Measurements from ENCODE around the gene CLEC4M. TPM values are rescaled to one million over a fixed set of nuclear protein-coding genes. Genes with fewer than 3 reads are reported as not detected.

Gene CLEC4M
- total RNA-seq, 1 donor from 2014 or later: not detected

DNA sequence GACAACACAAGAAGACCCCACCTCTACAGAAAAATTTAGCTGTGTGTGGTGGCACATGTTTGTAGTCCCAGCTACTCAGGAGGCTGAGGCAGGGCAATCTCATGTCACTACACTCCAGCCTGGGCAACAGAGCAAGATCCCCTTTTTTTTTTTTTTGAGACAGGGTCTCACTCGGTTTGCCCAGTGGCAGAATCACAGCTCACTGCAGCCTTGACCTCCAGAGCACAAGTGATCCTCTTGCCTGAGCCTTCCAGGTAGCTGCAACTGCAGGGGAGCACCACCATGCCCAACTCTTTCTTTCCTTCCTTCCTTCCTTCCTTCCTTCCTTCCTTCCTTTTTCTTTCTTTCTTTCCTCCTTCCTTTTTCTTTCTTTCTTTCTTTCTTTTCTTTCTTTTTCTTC, 26.9 kb upstream of the CLEC4M start:
- no peaks in the 10 kb centered on the region for H3K36me3 Mint-ChIP-seq (ENCODE audit: low read depth, unreplicated experiment)
- TF ChIP-seq, protein P1, sequence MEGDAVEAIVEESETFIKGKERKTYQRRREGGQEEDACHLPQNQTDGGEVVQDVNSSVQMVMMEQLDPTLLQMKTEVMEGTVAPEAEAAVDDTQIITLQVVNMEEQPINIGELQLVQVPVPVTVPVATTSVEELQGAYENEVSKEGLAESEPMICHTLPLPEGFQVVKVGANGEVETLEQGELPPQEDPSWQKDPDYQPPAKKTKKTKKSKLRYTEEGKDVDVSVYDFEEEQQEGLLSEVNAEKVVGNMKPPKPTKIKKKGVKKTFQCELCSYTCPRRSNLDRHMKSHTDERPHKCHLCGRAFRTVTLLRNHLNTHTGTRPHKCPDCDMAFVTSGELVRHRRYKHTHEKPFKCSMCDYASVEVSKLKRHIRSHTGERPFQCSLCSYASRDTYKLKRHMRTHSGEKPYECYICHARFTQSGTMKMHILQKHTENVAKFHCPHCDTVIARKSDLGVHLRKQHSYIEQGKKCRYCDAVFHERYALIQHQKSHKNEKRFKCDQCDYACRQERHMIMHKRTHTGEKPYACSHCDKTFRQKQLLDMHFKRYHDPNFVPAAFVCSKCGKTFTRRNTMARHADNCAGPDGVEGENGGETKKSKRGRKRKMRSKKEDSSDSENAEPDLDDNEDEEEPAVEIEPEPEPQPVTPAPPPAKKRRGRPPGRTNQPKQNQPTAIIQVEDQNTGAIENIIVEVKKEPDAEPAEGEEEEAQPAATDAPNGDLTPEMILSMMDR (IDR thresholded peaks at IDR 0.05; ENCODE audit: unreplicated experiment): no peak
- peaks cover 8% of the 10 kb centered on the region for H3K27me3 Mint-ChIP-seq (ENCODE audit: unreplicated experiment)
- H3K9me3 Mint-ChIP-seq (ENCODE audit: unreplicated experiment): no peaks in the 10 kb centered on the region
- no peaks in the 10 kb centered on the region for H3K4me1 Mint-ChIP-seq (ENCODE audit: unreplicated experiment)
- no peak overlapping the region for H3K4me3 Mint-ChIP-seq (ENCODE audit: unreplicated experiment)
- H3K27ac Mint-ChIP-seq (ENCODE audit: unreplicated experiment): no peak overlapping the region
- DNase-seq (ENCODE audit: low spot score): no peak

DNA sequence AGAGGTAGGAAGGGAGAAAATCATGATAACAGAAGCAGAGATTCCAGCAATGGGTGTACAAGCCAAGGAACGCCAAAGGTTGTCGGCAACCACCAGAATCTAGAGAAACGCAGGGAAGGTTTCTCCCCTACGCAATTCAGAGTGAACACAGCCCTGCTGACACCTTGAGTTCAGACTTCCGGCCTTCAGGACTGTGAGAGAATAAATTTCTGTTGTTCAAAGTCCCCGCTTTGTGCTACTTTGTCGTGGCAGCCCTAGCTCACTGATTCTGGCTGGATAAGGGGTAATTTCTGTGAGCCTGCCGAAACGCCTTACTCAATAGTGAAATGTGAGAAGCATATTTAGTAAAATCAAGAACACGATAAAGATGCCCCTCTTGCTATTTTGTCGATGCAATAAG, 25.8 kb upstream of the CLEC4M start:
- Mint-ChIP-seq H3K27me3 (ENCODE audit: unreplicated experiment) (peaks cover 3% of the 10 kb centered on the region), H3K36me3 (ENCODE audit: low read depth, unreplicated experiment) (no peaks in the 10 kb centered on the region), H3K4me1 (ENCODE audit: unreplicated experiment) (no peaks in the 10 kb centered on the region), H3K9me3 (ENCODE audit: unreplicated experiment) (no peaks in the 10 kb centered on the region), H3K27ac (ENCODE audit: unreplicated experiment) (no peak overlapping the region), H3K4me3 (ENCODE audit: unreplicated experiment) (no peak overlapping the region)
- DNase-seq (ENCODE audit: low spot score): no peak
- TF ChIP-seq, protein P1 (IDR thresholded peaks at IDR 0.05; ENCODE audit: unreplicated experiment): no peak

DNA sequence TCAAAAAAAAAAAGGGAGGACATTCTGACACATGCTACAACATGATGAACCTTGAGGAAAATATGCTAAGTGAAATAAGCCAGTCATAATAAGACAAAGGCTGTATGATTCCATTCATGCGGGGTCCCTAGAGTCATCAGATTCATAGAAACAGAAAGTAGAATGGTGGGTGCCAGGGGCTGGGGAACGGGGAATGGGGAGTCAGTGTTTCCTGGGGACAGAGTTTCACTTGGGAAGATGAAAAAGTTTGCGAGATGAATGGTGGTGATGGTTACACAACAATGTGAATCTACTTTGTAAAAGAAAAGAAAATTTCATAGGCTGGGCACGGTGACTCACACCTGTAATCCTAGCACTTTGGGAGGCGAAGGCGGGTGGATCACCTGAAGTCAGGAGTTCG, 25.0 kb upstream of the CLEC4M start:
- H3K36me3 Mint-ChIP-seq (ENCODE audit: low read depth, unreplicated experiment): no peaks in the 10 kb centered on the region
- H3K27me3 Mint-ChIP-seq (ENCODE audit: unreplicated experiment): peaks cover 3% of the 10 kb centered on the region
- no peak overlapping the region for H3K27ac Mint-ChIP-seq (ENCODE audit: unreplicated experiment)
- TF ChIP-seq, protein P1 (IDR thresholded peaks at IDR 0.05; ENCODE audit: unreplicated experiment): no peak
- H3K4me3 Mint-ChIP-seq (ENCODE audit: unreplicated experiment): no peak overlapping the region
- no peaks in the 10 kb centered on the region for H3K4me1 Mint-ChIP-seq (ENCODE audit: unreplicated experiment)
- no peak for DNase-seq (ENCODE audit: low spot score)
- no peaks in the 10 kb centered on the region for H3K9me3 Mint-ChIP-seq (ENCODE audit: unreplicated experiment)

DNA sequence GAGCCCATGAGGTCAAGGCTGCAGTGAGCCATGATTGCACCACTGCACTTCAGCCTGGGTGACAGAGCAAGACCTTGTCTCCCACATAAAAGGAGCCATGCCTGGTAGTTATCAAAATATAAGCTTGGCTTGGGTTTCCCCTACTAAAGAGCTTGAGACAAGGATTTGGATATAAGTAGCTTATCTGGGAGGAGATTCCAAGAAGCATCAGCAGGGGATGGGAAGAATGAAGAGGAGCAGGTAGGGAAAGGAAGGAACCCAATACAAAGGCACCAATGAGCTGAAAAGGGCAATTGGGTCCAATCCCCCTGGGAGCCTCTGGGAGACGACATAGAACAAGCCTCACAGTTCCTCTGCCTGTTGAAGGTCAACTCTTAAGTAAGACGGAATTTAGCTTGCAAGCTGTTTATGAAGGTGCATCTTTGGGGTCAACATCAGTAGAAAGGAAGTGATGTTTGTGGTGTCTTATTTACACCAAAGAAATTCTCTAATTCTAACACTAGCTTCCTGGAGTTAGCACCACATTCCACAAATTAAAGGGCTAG, 23.8 kb upstream of the CLEC4M start:
- H3K27ac Mint-ChIP-seq (ENCODE audit: unreplicated experiment): no peak overlapping the region
- H3K27me3 Mint-ChIP-seq (ENCODE audit: unreplicated experiment): peaks cover 3% of the 10 kb centered on the region
- TF ChIP-seq, protein P1 (IDR thresholded peaks at IDR 0.05; ENCODE audit: unreplicated experiment): no peak
- no peaks in the 10 kb centered on the region for H3K4me1 Mint-ChIP-seq (ENCODE audit: unreplicated experiment)
- no peak for DNase-seq (ENCODE audit: low spot score)
- no peaks in the 10 kb centered on the region for H3K9me3 Mint-ChIP-seq (ENCODE audit: unreplicated experiment)
- H3K36me3 Mint-ChIP-seq (ENCODE audit: low read depth, unreplicated experiment): no peaks in the 10 kb centered on the region
- no peak overlapping the region for H3K4me3 Mint-ChIP-seq (ENCODE audit: unreplicated experiment)

DNA sequence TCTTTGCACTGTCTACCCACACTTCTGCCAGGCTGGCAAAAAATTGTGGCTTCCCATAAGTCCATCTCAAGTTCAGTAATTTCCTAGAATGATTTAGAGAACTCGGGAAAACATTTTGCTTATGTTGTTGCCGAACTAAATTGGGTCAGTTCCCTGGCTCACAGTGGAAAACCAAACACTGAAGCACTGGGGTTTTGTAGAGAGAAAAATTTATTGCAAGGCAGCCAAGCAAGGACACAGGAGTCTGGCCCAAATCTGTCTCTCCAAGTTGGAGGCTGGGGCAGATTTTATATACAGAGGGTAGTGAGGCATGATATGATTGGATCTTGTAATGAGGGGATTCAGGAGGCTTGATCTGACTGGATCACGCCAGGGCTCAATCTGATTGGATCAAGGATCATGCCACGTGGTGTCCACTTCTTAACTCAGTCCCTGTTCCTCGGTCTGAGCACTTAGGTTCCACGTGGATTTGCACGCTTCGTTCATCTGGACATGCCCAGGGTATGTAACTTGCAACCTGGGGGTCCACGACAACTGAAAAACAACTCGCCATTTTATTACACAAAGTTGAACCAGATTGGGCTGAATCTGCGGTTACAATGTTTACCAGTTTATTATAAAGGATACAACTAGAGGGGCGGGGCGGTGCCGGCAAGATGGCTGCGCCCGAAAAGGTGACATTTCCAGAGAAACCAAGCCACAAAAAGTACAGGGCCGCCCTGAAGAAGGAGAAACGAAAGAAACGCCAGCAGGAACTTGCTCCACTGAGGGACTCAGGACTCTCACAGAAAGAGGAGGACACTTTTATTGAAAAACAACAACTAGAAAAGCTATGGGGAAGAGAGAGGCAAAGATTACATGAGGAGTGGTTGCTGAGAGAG, 23.0 kb upstream of the CLEC4M start:
- TF ChIP-seq, protein P1 (IDR thresholded peaks at IDR 0.05; ENCODE audit: unreplicated experiment): no peak
- Mint-ChIP-seq H3K27ac (ENCODE audit: unreplicated experiment) (no peak overlapping the region), H3K9me3 (ENCODE audit: unreplicated experiment) (no peaks in the 10 kb centered on the region), H3K36me3 (ENCODE audit: low read depth, unreplicated experiment) (no peaks in the 10 kb centered on the region), H3K4me3 (ENCODE audit: unreplicated experiment) (no peak overlapping the region), H3K27me3 (ENCODE audit: unreplicated experiment) (peaks cover 5% of the 10 kb centered on the region), H3K4me1 (ENCODE audit: unreplicated experiment) (no peaks in the 10 kb centered on the region)
- no peak for DNase-seq (ENCODE audit: low spot score)

Measured in endothelial cell (in vitro differentiated cells).